SK-N-SH treated with all-trans-retinoic acid at 6 μM for 48 hours (cell line): ENCODE data around the gene B9D1.

Experiments
- ATAC-seq: fragments of 200-7000 bp; cut with Tn5 transposase; 3 replicates; pipeline ENCODE4 v1.9.1; 2020; ENCODE audit warnings: mild to moderate bottlenecking, moderate library complexity
- ARNTL ChIP-seq: fragments of 450-650 bp; formaldehyde crosslinking; IDR thresholded peaks from 2 replicates; pipeline ENCODE4 v1.5.0; 2020; ENCODE audit warnings: low read depth, mild to moderate bottlenecking, moderate library complexity, borderline replicate concordance
- BACH2 ChIP-seq: fragments of 250-450 bp; sonication (Bioruptor Pico); IDR thresholded peaks from 2 replicates; pipeline ENCODE4 v1.9.0; 2021; ENCODE audit warnings: mild to moderate bottlenecking, borderline replicate concordance
- CREB5 ChIP-seq: fragments of 250-450 bp; sonication (Bioruptor Pico); IDR thresholded peaks from 2 replicates; pipeline ENCODE4 v1.5.1; 2020; ENCODE audit warnings: low read depth, mild to moderate bottlenecking, moderate library complexity
- CSDC2 ChIP-seq: fragments of 250-450 bp; sonication (Bioruptor Pico); IDR thresholded peaks from 2 replicates; pipeline ENCODE4 v1.5.0; 2020; ENCODE audit warnings: mild to moderate bottlenecking, moderate library complexity
- ESRRG ChIP-seq: fragments of 250-450 bp; sonication (Bioruptor Pico); IDR thresholded peaks from 2 replicates; pipeline ENCODE4 v1.6.1; 2021; ENCODE audit warnings: mild to moderate bottlenecking
- GLIS3 ChIP-seq: fragments of 250-450 bp; sonication (Bioruptor Pico); IDR thresholded peaks from 2 replicates; pipeline ENCODE4 v1.5.0; 2020; ENCODE audit warnings: mild to moderate bottlenecking, moderate library complexity
- ISL1 ChIP-seq: fragments of 250-450 bp; sonication (Bioruptor Pico); IDR thresholded peaks from 2 replicates; pipeline ENCODE4 v2.1.2; 2022; ENCODE audit warnings: mild to moderate bottlenecking, moderate library complexity
- OSR1 ChIP-seq: fragments of 250-450 bp; sonication (Bioruptor Pico); IDR thresholded peaks from 2 replicates; pipeline ENCODE4 v1.8.0; 2022; ENCODE audit warnings: moderate library complexity, mild to moderate bottlenecking, inconsistent platforms
- PATZ1 ChIP-seq: fragments of 250-450 bp; sonication (Bioruptor Pico); IDR thresholded peaks from 2 replicates; pipeline ENCODE4 v1.8.0; 2020; ENCODE audit warnings: mild to moderate bottlenecking, moderate library complexity, borderline replicate concordance
- RARB ChIP-seq: fragments of 250-450 bp; sonication (Bioruptor Pico); IDR thresholded peaks from 2 replicates; pipeline ENCODE4 v1.8.0; 2021; ENCODE audit warnings: mild to moderate bottlenecking, moderate library complexity
- TCF4 ChIP-seq: fragments of 250-450 bp; sonication (Bioruptor Pico); IDR thresholded peaks from 2 replicates; pipeline ENCODE4 v1.8.0; 2021; ENCODE audit warnings: mild to moderate bottlenecking, moderate library complexity, borderline replicate concordance
- TOX ChIP-seq: fragments of 250-450 bp; sonication (Bioruptor Pico); IDR thresholded peaks from 2 replicates; pipeline ENCODE4 v1.8.0; 2021; ENCODE audit warnings: mild to moderate bottlenecking, moderate library complexity, borderline replicate concordance
- ZC3H10 ChIP-seq: fragments of 250-450 bp; sonication (Bioruptor Pico); IDR thresholded peaks from 2 replicates; pipeline ENCODE4 v1.5.1; 2021; ENCODE audit warnings: mild to moderate bottlenecking, moderate library complexity
- ZFP3 ChIP-seq: fragments of 250-450 bp; sonication (Bioruptor Pico); IDR thresholded peaks from 2 replicates; pipeline ENCODE4 v1.5.0; 2020; ENCODE audit warnings: mild to moderate bottlenecking, moderate library complexity
- ZFP30 ChIP-seq: fragments of 450-650 bp; formaldehyde crosslinking; IDR thresholded peaks from 2 replicates; pipeline ENCODE4 v1.5.0; 2022; ENCODE audit warnings: mild to moderate bottlenecking, moderate library complexity
- ZNF565 ChIP-seq: fragments of 450-650 bp; formaldehyde crosslinking; conservative IDR thresholded peaks from 2 replicates; pipeline ENCODE4 v1.5.0; 2020; ENCODE audit warnings: low read depth, mild to moderate bottlenecking, moderate library complexity
- ZNF70 ChIP-seq: fragments of 450-650 bp; formaldehyde crosslinking; IDR thresholded peaks from 2 replicates; pipeline ENCODE4 v1.5.0; 2020; ENCODE audit warnings: mild to moderate bottlenecking, moderate library complexity
- ZNF8 ChIP-seq: fragments of 450-650 bp; formaldehyde crosslinking; IDR thresholded peaks from 2 replicates; pipeline ENCODE4 v1.5.0; 2020; ENCODE audit warnings: mild to moderate bottlenecking, moderate library complexity
- TF ChIP-seq, protein P1 (sequence below): fragments of 250-450 bp; sonication (Bioruptor Pico); IDR thresholded peaks from 2 replicates; pipeline ENCODE4 v1.8.0; 2021; ENCODE audit warnings: low read depth, mild to moderate bottlenecking, moderate library complexity, borderline replicate concordance
- TF ChIP-seq, protein P2 (sequence below): fragments of 250-450 bp; sonication (Bioruptor Pico); IDR thresholded peaks from 2 replicates; pipeline ENCODE4 v1.5.1; 2021; ENCODE audit warnings: mild to moderate bottlenecking, moderate library complexity
- TF ChIP-seq, protein P3 (sequence below): fragments of 250-450 bp; sonication (Bioruptor Pico); IDR thresholded peaks from 2 replicates; pipeline ENCODE4 v1.5.0; 2020; ENCODE audit warnings: mild to moderate bottlenecking, moderate library complexity

Gene B9D1

GRCh38 chr17:19390951-19391350 is 28.4 kb upstream of the B9D1 start:
- no peak for ATAC-seq
- TF ChIP-seq OSR1 (CRISPR knock-in tag) (no peak), ESRRG (CRISPR knock-in tag) (no peak), ZC3H10 (no peak), CSDC2 (CRISPR knock-in tag) (no peak), ZNF70 (CRISPR knock-in tag) (no peak), TOX (CRISPR knock-in tag) (no peak), ZNF565 (no peak), TCF4 (no peak), ISL1 (no peak)

DNA sequence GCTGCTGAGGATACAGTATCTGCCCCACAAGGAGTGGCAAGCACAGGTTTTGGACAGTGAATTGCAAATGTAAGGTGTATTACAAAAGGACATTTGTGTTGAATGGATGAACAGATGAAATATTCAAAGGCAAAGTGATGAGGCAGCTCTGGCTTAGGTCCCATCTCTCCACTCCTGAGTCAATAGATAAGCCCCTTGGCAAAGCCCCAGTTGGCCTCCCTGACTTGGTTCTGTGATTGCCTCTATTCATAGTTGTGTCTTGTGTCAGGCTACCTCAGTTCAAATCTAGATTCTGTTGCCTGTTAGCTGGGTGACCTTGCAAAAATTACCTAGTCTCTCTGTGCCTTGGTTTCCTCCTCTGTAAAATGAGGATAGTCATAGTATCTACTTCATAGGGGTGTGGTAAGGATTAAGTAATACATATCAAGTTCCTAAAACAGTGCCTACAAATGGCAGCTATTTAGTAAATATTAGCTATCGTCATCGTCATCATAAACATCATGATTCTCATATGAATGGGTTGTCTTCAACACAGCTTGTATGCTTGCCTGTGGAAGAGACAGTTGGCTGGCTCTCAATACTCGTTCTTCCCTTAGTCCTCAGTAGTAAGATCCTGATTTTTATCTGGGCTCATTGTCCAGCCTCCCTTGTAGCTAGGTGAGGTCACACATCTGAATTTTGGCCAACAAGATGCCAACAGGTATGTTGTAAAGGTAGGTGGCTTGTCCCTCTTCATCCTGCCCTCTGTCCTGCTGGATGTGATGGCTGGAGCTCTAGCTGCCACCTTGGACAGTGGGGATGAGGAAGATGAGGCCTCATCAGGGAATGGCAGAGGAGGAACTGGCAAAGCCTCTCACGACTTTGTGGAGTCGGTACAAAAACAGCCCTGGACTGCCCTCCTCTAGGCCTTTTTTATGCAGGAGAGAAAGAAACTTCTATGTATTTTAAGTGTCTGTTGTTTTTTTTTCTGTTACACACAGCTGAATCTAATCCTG is 26.6 kb upstream of the B9D1 start:
- TF ChIP-seq RARB = no peak
- TF ChIP-seq ZFP30 (CRISPR knock-in tag) = no peak
- TF ChIP-seq CSDC2 (CRISPR knock-in tag) = no peak
- no peak for ATAC-seq

DNA sequence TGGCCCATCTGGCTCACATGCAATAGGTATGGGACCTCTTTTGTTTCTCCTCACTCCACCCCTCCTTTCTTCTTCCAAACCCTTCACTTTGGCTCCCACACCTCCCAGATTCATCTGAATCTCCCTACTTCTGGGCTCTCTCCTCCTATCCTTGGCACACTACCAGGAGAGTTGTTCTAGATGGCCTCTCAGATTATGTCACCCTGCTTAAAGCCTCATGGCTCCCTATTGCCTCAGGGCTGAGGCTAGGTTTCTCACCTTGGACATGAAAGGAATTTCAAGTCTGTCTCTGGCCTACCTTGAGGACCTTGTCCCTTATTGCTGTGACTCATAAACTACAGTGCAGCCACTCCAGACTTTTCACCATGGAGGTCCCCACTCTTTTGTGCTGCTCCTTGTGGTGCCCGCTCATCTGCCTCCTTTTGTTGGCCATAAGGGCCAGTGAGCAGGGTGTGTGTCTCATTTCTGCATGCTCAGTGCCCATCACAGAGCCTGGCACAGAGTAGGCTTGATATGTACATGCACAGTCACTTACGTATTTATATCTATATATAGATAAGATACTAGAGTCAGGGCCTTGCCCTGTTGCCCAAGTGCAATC is 25.5 kb upstream of the B9D1 start:
- ATAC-seq = peak; percentile 27
- TF ChIP-seq PATZ1 (CRISPR knock-in tag) (no peak), ARNTL (CRISPR knock-in tag) (no peak), OSR1 (CRISPR knock-in tag) (no peak), GLIS3 (no peak)

DNA sequence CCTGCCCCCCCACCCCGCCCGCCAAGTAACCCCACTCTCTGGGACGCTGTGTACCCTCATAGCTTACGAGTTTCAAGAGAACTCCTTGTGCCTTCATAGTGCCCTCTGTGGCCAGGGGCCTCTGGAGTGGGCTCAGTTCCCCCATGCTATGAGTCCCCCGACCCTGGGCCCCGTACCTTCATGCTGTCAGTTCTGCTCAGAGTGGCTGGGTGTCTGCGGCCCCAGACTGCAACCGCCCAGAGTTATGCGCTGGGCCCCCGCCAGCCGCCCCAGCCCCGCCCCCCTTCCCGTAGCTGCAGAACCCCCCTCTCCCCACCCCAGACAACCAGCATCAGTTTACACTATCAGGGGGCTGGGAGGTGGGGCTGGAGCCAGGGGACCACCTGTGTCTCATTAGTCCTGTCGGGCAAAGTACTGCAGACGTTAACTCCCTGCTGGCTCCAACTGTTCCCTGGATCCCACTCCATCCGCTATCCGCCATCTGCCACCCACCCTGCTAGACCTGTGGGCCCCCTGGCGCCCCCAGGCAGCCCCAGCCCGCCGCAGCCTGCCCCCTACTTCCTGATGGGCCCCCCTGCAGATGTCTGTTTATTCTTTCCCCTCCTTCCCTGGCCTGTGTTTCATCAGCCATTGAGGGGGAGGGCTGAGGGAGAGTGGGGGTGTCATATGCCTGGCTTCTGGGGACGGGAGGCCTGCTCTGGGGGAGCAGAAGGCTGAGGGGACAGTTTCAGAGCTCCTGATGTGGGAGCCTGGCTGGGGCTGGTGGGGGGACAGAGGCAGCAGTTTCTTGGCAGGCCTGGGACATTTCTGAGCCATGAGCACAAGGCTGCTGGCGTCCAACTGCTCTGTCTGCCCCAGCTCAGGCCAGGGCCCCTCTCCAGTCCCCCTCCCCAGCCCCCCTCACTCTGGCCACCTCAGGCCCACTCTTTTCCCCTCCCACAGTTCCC is 24.7 kb upstream of the B9D1 start, which contains the start of gene MFAP4:
Gene MFAP4, minus strand, starts transcription at position 217 of the 947 bp plus-strand sequence. Its CDS starts 35 bp downstream, at position 182.
- TF ChIP-seq, protein P1, sequence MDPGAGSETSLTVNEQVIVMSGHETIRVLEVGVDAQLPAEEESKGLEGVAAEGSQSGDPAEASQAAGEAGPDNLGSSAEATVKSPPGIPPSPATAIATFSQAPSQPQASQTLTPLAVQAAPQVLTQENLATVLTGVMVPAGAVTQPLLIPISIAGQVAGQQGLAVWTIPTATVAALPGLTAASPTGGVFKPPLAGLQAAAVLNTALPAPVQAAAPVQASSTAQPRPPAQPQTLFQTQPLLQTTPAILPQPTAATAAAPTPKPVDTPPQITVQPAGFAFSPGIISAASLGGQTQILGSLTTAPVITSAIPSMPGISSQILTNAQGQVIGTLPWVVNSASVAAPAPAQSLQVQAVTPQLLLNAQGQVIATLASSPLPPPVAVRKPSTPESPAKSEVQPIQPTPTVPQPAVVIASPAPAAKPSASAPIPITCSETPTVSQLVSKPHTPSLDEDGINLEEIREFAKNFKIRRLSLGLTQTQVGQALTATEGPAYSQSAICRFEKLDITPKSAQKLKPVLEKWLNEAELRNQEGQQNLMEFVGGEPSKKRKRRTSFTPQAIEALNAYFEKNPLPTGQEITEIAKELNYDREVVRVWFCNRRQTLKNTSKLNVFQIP (CRISPR knock-in tag) = no peak
- TF ChIP-seq BACH2 (CRISPR knock-in tag) (no peak), TOX (CRISPR knock-in tag) (no peak), RARB (no peak), TCF4 (peak; percentile 86), ZNF70 (CRISPR knock-in tag) (no peak), ARNTL (CRISPR knock-in tag) (no peak), ZC3H10 (no peak), GLIS3 (no peak), ZNF8 (CRISPR knock-in tag) (0 out of 2 replicates have a peak, but pooled peaks have one; percentile 46), ZFP3 (no peak), CREB5 (no peak), CSDC2 (CRISPR knock-in tag) (no peak), PATZ1 (CRISPR knock-in tag) (peak; percentile 98)
- TF ChIP-seq, protein P2, sequence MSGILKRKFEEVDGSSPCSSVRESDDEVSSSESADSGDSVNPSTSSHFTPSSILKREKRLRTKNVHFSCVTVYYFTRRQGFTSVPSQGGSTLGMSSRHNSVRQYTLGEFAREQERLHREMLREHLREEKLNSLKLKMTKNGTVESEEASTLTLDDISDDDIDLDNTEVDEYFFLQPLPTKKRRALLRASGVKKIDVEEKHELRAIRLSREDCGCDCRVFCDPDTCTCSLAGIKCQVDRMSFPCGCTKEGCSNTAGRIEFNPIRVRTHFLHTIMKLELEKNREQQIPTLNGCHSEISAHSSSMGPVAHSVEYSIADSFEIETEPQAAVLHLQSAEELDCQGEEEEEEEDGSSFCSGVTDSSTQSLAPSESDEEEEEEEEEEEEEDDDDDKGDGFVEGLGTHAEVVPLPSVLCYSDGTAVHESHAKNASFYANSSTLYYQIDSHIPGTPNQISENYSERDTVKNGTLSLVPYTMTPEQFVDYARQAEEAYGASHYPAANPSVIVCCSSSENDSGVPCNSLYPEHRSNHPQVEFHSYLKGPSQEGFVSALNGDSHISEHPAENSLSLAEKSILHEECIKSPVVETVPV (CRISPR knock-in tag) = no peak
- TF ChIP-seq, protein P3, sequence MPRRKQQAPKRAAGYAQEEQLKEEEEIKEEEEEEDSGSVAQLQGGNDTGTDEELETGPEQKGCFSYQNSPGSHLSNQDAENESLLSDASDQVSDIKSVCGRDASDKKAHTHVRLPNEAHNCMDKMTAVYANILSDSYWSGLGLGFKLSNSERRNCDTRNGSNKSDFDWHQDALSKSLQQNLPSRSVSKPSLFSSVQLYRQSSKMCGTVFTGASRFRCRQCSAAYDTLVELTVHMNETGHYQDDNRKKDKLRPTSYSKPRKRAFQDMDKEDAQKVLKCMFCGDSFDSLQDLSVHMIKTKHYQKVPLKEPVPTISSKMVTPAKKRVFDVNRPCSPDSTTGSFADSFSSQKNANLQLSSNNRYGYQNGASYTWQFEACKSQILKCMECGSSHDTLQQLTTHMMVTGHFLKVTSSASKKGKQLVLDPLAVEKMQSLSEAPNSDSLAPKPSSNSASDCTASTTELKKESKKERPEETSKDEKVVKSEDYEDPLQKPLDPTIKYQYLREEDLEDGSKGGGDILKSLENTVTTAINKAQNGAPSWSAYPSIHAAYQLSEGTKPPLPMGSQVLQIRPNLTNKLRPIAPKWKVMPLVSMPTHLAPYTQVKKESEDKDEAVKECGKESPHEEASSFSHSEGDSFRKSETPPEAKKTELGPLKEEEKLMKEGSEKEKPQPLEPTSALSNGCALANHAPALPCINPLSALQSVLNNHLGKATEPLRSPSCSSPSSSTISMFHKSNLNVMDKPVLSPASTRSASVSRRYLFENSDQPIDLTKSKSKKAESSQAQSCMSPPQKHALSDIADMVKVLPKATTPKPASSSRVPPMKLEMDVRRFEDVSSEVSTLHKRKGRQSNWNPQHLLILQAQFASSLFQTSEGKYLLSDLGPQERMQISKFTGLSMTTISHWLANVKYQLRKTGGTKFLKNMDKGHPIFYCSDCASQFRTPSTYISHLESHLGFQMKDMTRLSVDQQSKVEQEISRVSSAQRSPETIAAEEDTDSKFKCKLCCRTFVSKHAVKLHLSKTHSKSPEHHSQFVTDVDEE (CRISPR knock-in tag) = peak; percentile 48; the same call in 1 of the 2 replicates
- peak; percentile 77 for ATAC-seq
